K562 (cell line): ENCODE data around the gene ZNF8. TPM values are rescaled to one million over a fixed set of nuclear protein-coding genes. Genes with fewer than 3 reads are reported as not detected.

Experiments
- ATAC-seq: fragments of 200-7000 bp; cut with Tn5 transposase; 3 replicates; pipeline ENCODE4 v1.9.1; 2020; ENCODE audit warnings: moderate library complexity
- BruUV-seq: library from RNA; stranded (reverse); fragments of 400-500 nt; replicated peaks from 2 replicates; lab custom pipeline; 2021; lab: Mats Ljungman, UMichigan
- CTCF ChIA-PET: fragments of 300-600 bp; formaldehyde crosslinking; extraction: SDS; loops from one replicate; lab custom pipeline; 2021; ENCODE audit warnings: low intra/inter-chr PET ratio; lab: Yijun Ruan, JAX
- POLR2A ChIA-PET: fragments of 300-600, 350-650 bp; sonication (Branson Sonifier 250); formaldehyde crosslinking; extraction: SDS; loops from one replicate; lab custom pipeline; 2021; ENCODE audit warnings: antibody characterized with exemption, inconsistent platforms; lab: Yijun Ruan, JAX
- DNase-seq, 4 experiments: peaks; one replicate each; pipeline versions ENCODE4 v3.0.0 to v3.0.0-alpha.2; 2011 to 2018; ENCODE audit warnings: low spot score in 3 of 4, mixed read lengths in 3 of 4; ENCODE audit errors: extremely low read depth in 1 of 4
- FAIRE-seq: peaks from 2 replicates; lab custom pipeline; 2011; peaks lifted over from hg19 to GRCh38; lab: Jason Lieb, UNC
- H2AFZ ChIP-seq: 2 replicates; pipeline ENCODE4 v1.6.0; 2011; ENCODE audit warnings: low read depth, low read length, control low read depth, inconsistent platforms
- H3K27ac ChIP-seq: fragments of 200-600 bp; 3 replicates; pipeline ENCODE4 v1.8.0; 2011; ENCODE audit warnings: low read depth, mild to moderate bottlenecking, control low read depth, inconsistent platforms, low read length, moderate library complexity, mixed read lengths; ENCODE audit errors: extremely low read depth
- H3K27me3 ChIP-seq, 2 experiments: fragments of 300-600 bp in 1 of 2; 2 replicates in 1 of 2; 3 replicates in 1 of 2; pipeline versions ENCODE4 v1.6.0 to v1.8.0; 2011; ENCODE audit warnings: inconsistent platforms in 2 of 2, low read length in 2 of 2, mild to moderate bottlenecking in 1 of 2, mixed read lengths in 1 of 2, moderate library complexity in 1 of 2; ENCODE audit not compliant: control insufficient read depth in 2 of 2, insufficient read depth in 2 of 2
- H3K36me3 ChIP-seq: fragments of 300-600 bp; 3 replicates; pipeline ENCODE4 v1.8.0; 2011; ENCODE audit warnings: mild to moderate bottlenecking, low read length, inconsistent platforms; ENCODE audit not compliant: control insufficient read depth, insufficient read depth
- H3K4me1 ChIP-seq, 2 experiments: fragments of 200-600 bp in 1 of 2; replicated peaks in 1 of 2; 2 replicates in 1 of 2; 3 replicates in 1 of 2; pipeline versions ENCODE4 v1.5.1 to v1.8.0; 2011; ENCODE audit warnings: inconsistent platforms in 2 of 2, low read length in 2 of 2, mild to moderate bottlenecking in 1 of 2, mixed read lengths in 1 of 2, moderate library complexity in 1 of 2; ENCODE audit not compliant: control insufficient read depth in 2 of 2, insufficient read depth in 2 of 2
- H3K4me2 ChIP-seq: 2 replicates; pipeline ENCODE4 v1.6.1; 2011; ENCODE audit warnings: low read length, control low read depth, inconsistent platforms, mixed read lengths; ENCODE audit not compliant: insufficient read depth
- H3K4me3 ChIP-seq: fragments of 200-600 bp; sonication (generic), shearing (Covaris generic); 2 replicates; pipeline ENCODE4 v1.5.1; 2016; ENCODE audit warnings: control low read depth, inconsistent platforms
- H3K79me2 ChIP-seq: fragments of 200-600 bp; 3 replicates; pipeline ENCODE4 v1.8.0; 2011; ENCODE audit warnings: low read length, inconsistent platforms; ENCODE audit not compliant: control insufficient read depth, insufficient read depth
- H3K9ac ChIP-seq, 2 experiments: 2 replicates each; pipeline versions ENCODE4 v1.6.0 to v1.6.1; 2011; ENCODE audit warnings: low read depth in 2 of 2, low read length in 2 of 2, control low read depth in 1 of 2, inconsistent platforms in 1 of 2, mild to moderate bottlenecking in 1 of 2, mixed read lengths in 1 of 2; ENCODE audit not compliant: insufficient read depth in 1 of 2
- H3K9me1 ChIP-seq: one replicate; pipeline ENCODE4 v1.6.0; 2011; ENCODE audit warnings: inconsistent platforms, mild to moderate bottlenecking, low read length, moderate library complexity; ENCODE audit not compliant: control insufficient read depth, insufficient read depth
- H3K9me3 ChIP-seq: replicated peaks from 2 replicates; pipeline ENCODE4 v1.5.1; 2011; ENCODE audit warnings: low read depth, low read length, inconsistent platforms; ENCODE audit not compliant: control insufficient read depth, insufficient read depth
- H4K20me1 ChIP-seq: replicated peaks from 2 replicates; pipeline ENCODE4 v1.6.1; 2011; ENCODE audit warnings: low read length, inconsistent platforms, mixed read lengths; ENCODE audit not compliant: control insufficient read depth, insufficient read depth
- E2F4 ChIP-seq: sonication (generic); formaldehyde crosslinking; IDR thresholded peaks from 2 replicates; pipeline ENCODE4 v1.8.0; 2022; ENCODE audit warnings: mild to moderate bottlenecking, low read depth, missing genetic modification reagents
- E2F8 ChIP-seq: fragments of 450-650 bp; IDR thresholded peaks from 2 replicates; pipeline ENCODE4 v1.7.1; 2018; ENCODE audit warnings: mild to moderate bottlenecking, low read depth; ENCODE audit not compliant: partially characterized antibody
- MAFF ChIP-seq: IDR thresholded peaks from 2 replicates; pipeline ENCODE4 v1.6.1; 2012; ENCODE audit warnings: low read length, improper control_type of control experiment
- SAFB ChIP-seq: fragments of 200-400 bp; formaldehyde crosslinking; IDR thresholded peaks from 2 replicates; pipeline ENCODE4 v1.6.1; 2017; ENCODE audit warnings: low read depth, low read length, borderline replicate concordance
- ZNF311 ChIP-seq: fragments of 250-450 bp; sonication (Bioruptor Pico); IDR thresholded peaks from 2 replicates; pipeline ENCODE4 v1.4.0; 2020; ENCODE audit warnings: mild to moderate bottlenecking, moderate library complexity
- ZNF316 ChIP-seq: fragments of 450-650 bp; IDR thresholded peaks from 2 replicates; pipeline ENCODE4 v1.6.1; 2016
- ZNF639 ChIP-seq, 2 experiments: fragments of 200-800 bp in 1 of 2; sonication (Bioruptor generic) in 1 of 2; sonication (generic) in 1 of 2; formaldehyde crosslinking in 1 of 2; IDR thresholded peaks in 1 of 2; conservative IDR thresholded peaks in 1 of 2; 2 replicates each; pipeline versions ENCODE4 v1.5.0 to v1.6.1; 2016 to 2020; ENCODE audit warnings: missing compliant biosample characterization in 1 of 2, missing genetic modification characterization in 1 of 2, missing genetic modification reagents in 1 of 2
- WGBS: fragments of 100-300 bp; shearing (Covaris generic); methylation state at CpG from one replicate; pipeline ENCODE4 v1.1.6; 2016; ENCODE audit warnings: low coverage, mixed read lengths; ENCODE audit not compliant: insufficient coverage; ENCODE audit errors: missing lambda C conversion rate; 5-methylcytosine and 5-hydroxymethylcytosine counted together
- in situ Hi-C: fragments of 300-500 bp; cut with MboI; formaldehyde crosslinking; loops from 4 replicates; pipeline ENCODE4 v1.15.0; 2018; ENCODE audit warnings: inconsistent platforms, mixed read lengths
- intact Hi-C: fragments of 100-400 bp; cut with micrococcal nuclease; formaldehyde crosslinking; loops from 2 replicates; pipeline ENCODE4 v1.14.2; 2022
- polyA plus RNA-seq, 8 experiments: library from polyadenylated mRNA; depleted of rRNA in 4 of 8; stranded (reverse) in 5 of 8; unstranded in 3 of 8; fragments of >200 nt; fragmentation: Nextera tagmentation in 2 of 8; fragmentation: Illumina TruSeq in 1 of 8; extraction: Ambion mirVana in 2 of 8; extraction: Trizol in 1 of 8; gene quantifications; 2 replicates each; pipeline versions ENCODE4 v1.2.1 to v1.2.3, GENCODE V29; 2011 to 2014; ENCODE audit warnings: inconsistent platforms in 1 of 8, missing spikeins in 1 of 8
- total RNA-seq, 7 experiments: library from RNA; depleted of rRNA in 6 of 7; stranded (reverse); fragments of >200 nt in 6 of 7; fragmentation: Illumina TruSeq in 2 of 7; extraction: Trizol in 2 of 7; gene quantifications; 2 replicates each; pipeline versions ENCODE4 v1.2.1 to v1.2.3, GENCODE V29; 2011 to 2021; ENCODE audit warnings: low replicate concordance in 1 of 7
- TF ChIP-seq, protein P1 (sequence below), 2 experiments: fragments of 450-650 bp; formaldehyde crosslinking in 1 of 2; IDR thresholded peaks; 2 replicates each; pipeline versions ENCODE4 v1.4.0 to v1.6.1; 2014 to 2020; ENCODE audit warnings: mild to moderate bottlenecking in 2 of 2, borderline replicate concordance in 1 of 2, low read depth in 1 of 2

Gene ZNF8
- total and polyA plus RNA-seq, 9 of the 15 experiments (the other 6 are each of a cell fraction or from before 2014, with no cell fraction given) = 0.71 to 7.7 (median 4.7) TPM

DNA sequence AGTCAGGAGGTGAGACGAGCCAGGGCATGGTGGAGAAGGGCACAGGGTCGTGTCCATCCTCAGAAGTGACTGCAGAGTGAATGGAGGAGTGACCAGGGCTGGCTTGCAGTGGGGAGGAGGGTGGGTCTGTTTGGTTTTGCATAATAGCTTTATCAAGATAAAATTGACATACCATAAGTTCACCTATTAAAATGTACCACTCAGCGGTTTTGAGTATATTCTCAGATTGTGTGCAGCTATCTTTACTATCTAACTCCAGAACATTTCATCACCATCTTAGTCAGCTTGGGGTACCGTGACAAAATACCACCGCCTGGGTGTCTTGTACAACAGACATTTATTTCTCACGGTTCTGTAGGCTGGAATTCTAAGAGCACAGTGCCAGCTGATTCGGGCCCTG is 13.2 kb downstream of the ZNF8 start:
- ChIA-PET CTCF (no interaction called here), POLR2A (interaction anchor here (2.1 kb wide), 1 partner anchor 13 kb away, joined by 7 read pairs; the partner anchor contains the start of gene ERVK3-1)
- TF ChIP-seq ZNF316 = peak; percentile 71
- no peak for TF ChIP-seq SAFB
- no peak for TF ChIP-seq ZNF639 (CRISPR knock-in tag; conservative IDR thresholded peaks at IDR 0.05 in 1 of 2, IDR thresholded peaks at IDR 0.05 in 1 of 2)
- peak; percentile 17; the same call in 1 of the 2 replicates for TF ChIP-seq MAFF
- TF ChIP-seq, protein P1, sequence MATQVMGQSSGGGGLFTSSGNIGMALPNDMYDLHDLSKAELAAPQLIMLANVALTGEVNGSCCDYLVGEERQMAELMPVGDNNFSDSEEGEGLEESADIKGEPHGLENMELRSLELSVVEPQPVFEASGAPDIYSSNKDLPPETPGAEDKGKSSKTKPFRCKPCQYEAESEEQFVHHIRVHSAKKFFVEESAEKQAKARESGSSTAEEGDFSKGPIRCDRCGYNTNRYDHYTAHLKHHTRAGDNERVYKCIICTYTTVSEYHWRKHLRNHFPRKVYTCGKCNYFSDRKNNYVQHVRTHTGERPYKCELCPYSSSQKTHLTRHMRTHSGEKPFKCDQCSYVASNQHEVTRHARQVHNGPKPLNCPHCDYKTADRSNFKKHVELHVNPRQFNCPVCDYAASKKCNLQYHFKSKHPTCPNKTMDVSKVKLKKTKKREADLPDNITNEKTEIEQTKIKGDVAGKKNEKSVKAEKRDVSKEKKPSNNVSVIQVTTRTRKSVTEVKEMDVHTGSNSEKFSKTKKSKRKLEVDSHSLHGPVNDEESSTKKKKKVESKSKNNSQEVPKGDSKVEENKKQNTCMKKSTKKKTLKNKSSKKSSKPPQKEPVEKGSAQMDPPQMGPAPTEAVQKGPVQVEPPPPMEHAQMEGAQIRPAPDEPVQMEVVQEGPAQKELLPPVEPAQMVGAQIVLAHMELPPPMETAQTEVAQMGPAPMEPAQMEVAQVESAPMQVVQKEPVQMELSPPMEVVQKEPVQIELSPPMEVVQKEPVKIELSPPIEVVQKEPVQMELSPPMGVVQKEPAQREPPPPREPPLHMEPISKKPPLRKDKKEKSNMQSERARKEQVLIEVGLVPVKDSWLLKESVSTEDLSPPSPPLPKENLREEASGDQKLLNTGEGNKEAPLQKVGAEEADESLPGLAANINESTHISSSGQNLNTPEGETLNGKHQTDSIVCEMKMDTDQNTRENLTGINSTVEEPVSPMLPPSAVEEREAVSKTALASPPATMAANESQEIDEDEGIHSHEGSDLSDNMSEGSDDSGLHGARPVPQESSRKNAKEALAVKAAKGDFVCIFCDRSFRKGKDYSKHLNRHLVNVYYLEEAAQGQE (IDR thresholded peaks at IDR 0.05; ENCODE audit: borderline replicate concordance) = no peak
- TF ChIP-seq, protein P1 (CRISPR knock-in tag; IDR thresholded peaks at IDR 0.05; ENCODE audit: low read depth) = no peak
- TF ChIP-seq ZNF311 (CRISPR knock-in tag) = no peak
- no peak for TF ChIP-seq E2F8
- TF ChIP-seq E2F4 = no peak

More for the DNA sequence above, 13.2 kb downstream of the ZNF8 start:
- Histone ChIP-seq H3K79me2 (no peaks in the 10 kb centered on the region; the same call in 2 of the 3 replicates), H3K4me1 (no peaks in the 10 kb centered on the region), H3K4me2 (no peak overlapping the region), H3K27ac (no peak overlapping the region), H3K9ac (no peak overlapping the region), H4K20me1 (no peaks in the 10 kb centered on the region), H3K9me1 (no peaks in the 10 kb centered on the region), H2AFZ (no peak overlapping the region), H3K27me3 (no peaks in the 10 kb centered on the region), H3K9me3 (peaks cover 11% of the 10 kb centered on the region), H3K36me3 (peaks cover 87% of the 10 kb centered on the region), H3K4me3 (no peak overlapping the region)
- BruUV-seq = no TSS peak
- intact Hi-C loops = no loop called here
- DNase-seq = no peak
- FAIRE-seq = no peak
- ATAC-seq = no peak
- WGBS = 77% methylated on average over 5 of the region's 7 CpGs
- in situ Hi-C loops = no loop called here
